ENCODE data around the gene LRRC34. TPM values are rescaled to one million over a fixed set of nuclear protein-coding genes. Genes with fewer than 3 reads are reported as not detected.

LRRC34 gene
- total and polyA plus RNA-seq, 10 of the 15 experiments (the other 5 are each of a cell fraction or from before 2014, with no cell fraction given) = 0.24 to 3.7 (median 1.7) TPM

- TF ChIP-seq IKZF2 (IDR thresholded peaks at IDR 0.05) = peak; percentile 56 to 58
- peak; percentile 66 for TF ChIP-seq CREM (IDR thresholded peaks at IDR 0.05; ENCODE audit: low read depth)
- peak; percentile 26 to 47; a peak in 1 of 4 replicates for TF ChIP-seq EP300 (IDR thresholded peaks at IDR 0.05; ENCODE audit: borderline replicate concordance in 1 of 2, control insufficient read depth in 1 of 2, low read depth in 2 of 2, low read length in 2 of 2)
- no peak for TF ChIP-seq NR2C1 (IDR thresholded peaks at IDR 0.05)
- no peak for TF ChIP-seq REST (IDR thresholded peaks at IDR 0.05; ENCODE audit: low read depth, low read length)
- TF ChIP-seq RCOR1 (conservative IDR thresholded peaks at IDR 0.05; ENCODE audit: low read depth, low read length) = no peak
- peak; percentile 76; the same call in 1 of the 2 replicates for TF ChIP-seq MTA3 (IDR thresholded peaks at IDR 0.05; ENCODE audit: borderline replicate concordance, low read length)
- TF ChIP-seq HSF1 (IDR thresholded peaks at IDR 0.05; ENCODE audit: low read depth, low read length) = no peak
- no peak for TF ChIP-seq TCF12 (IDR thresholded peaks at IDR 0.05; ENCODE audit: low read depth, low read length)
- TF ChIP-seq ATF7 (IDR thresholded peaks at IDR 0.05; ENCODE audit: low read depth) = peak; percentile 29; the same call in 1 of the 2 replicates
- no peak for TF ChIP-seq E2F8 (IDR thresholded peaks at IDR 0.05; ENCODE audit: low read depth, partially characterized antibody)
- no peak for TF ChIP-seq STAT1 (conservative IDR thresholded peaks at IDR 0.05)
- TF ChIP-seq CBFB (IDR thresholded peaks at IDR 0.05; ENCODE audit: low read depth) = peak; percentile 80
- TF ChIP-seq ETV6 (conservative IDR thresholded peaks at IDR 0.05 in 1 of 2, IDR thresholded peaks at IDR 0.05 in 1 of 2; ENCODE audit: borderline replicate concordance in 1 of 2, low read depth in 1 of 2) = no peak
- TF ChIP-seq KAT2A (conservative IDR thresholded peaks at IDR 0.05; ENCODE audit: control insufficient read depth, low read depth, low read length) = no peak
- TF ChIP-seq IKZF1 (conservative IDR thresholded peaks at IDR 0.05) = peak; percentile 30; the same call in 1 of the 2 replicates
- no peak for TF ChIP-seq ZBTB4 (CRISPR knock-in tag; IDR thresholded peaks at IDR 0.05)
These were observed 33.9 kb upstream of the LRRC34 start (continued) for GRCh38 chr3:169846458-169847193.
